ENCODE data around the gene SEC14L1. TPM values are rescaled to one million over a fixed set of nuclear protein-coding genes. Genes with fewer than 3 reads are reported as not detected.

SEC14L1 gene
- total RNA-seq, 2 experiments from 2014 or later, result 97.3 to 98.5 TPM

GRCh38 chr17:77208217-77208808 lies 67.5 kb downstream of the SEC14L1 start:
- CTCF ChIA-PET, result no interaction called here
- Histone ChIP-seq H3K4me1 (ENCODE audit: insufficient read depth, low read length) (no peaks in the 10 kb centered on the region), H3K36me3 (ENCODE audit: insufficient read depth, low read length) (peaks cover 89% of the 10 kb centered on the region), H3K9me3 (ENCODE audit: control insufficient read depth in 1 of 2, insufficient read depth in 1 of 2, low read length in 2 of 2) (no peaks in the 10 kb centered on the region), H3K27me3 (ENCODE audit: control insufficient read depth in 1 of 2, insufficient read depth in 2 of 2, low read length in 2 of 2) (no peaks in the 10 kb centered on the region), H3K4me3 (ENCODE audit: low read length) (no peak overlapping the region), H3K27ac (ENCODE audit: low read depth in 1 of 2, low read length in 2 of 2) (no peak overlapping the region)
- POLR2A ChIA-PET, result no interaction called here
- no peak overlapping the region for H3K27ac Mint-ChIP-seq
- ATAC-seq (ENCODE audit: poor library complexity) (no peak), DNase-seq (no peak)
- H3K27me3 Mint-ChIP-seq, result no peaks in the 10 kb centered on the region
- H3K9me3 Mint-ChIP-seq, result no peaks in the 10 kb centered on the region
- intact Hi-C loops (cut with DNase I, micrococcal nuclease), result no loop called here
- no peak overlapping the region for H3K4me3 Mint-ChIP-seq
- no peaks in the 10 kb centered on the region for H3K4me1 Mint-ChIP-seq (ENCODE audit: low read depth)
- peaks cover 97% of the 10 kb centered on the region for H3K36me3 Mint-ChIP-seq (ENCODE audit: low read depth)
- TF ChIP-seq CTCF (IDR thresholded peaks at IDR 0.05), result no peak

GRCh38 chr17:77208856-77209255 lies 68.1 kb downstream of the SEC14L1 start:
- no peak overlapping the region for H3K4me3 ChIP-seq (ENCODE audit: low read length)
- ATAC-seq (ENCODE audit: poor library complexity) (no peak), DNase-seq (no peak)
- H3K4me3 Mint-ChIP-seq, result no peak overlapping the region
- H3K27me3 ChIP-seq (ENCODE audit: control insufficient read depth in 1 of 2, insufficient read depth in 2 of 2, low read length in 2 of 2), result no peaks in the 10 kb centered on the region
- CTCF ChIA-PET, result no interaction called here
- H3K27ac Mint-ChIP-seq, result no peak overlapping the region
- no peaks in the 10 kb centered on the region for H3K4me1 Mint-ChIP-seq (ENCODE audit: low read depth)
- H3K4me1 ChIP-seq (ENCODE audit: insufficient read depth, low read length), result no peaks in the 10 kb centered on the region
- TF ChIP-seq CTCF (IDR thresholded peaks at IDR 0.05), result no peak
- H3K36me3 ChIP-seq (ENCODE audit: insufficient read depth, low read length), result peaks cover 89% of the 10 kb centered on the region
- H3K27ac ChIP-seq (ENCODE audit: low read depth in 1 of 2, low read length in 2 of 2), result no peak overlapping the region
- no peaks in the 10 kb centered on the region for H3K9me3 ChIP-seq (ENCODE audit: control insufficient read depth in 1 of 2, insufficient read depth in 1 of 2, low read length in 2 of 2)
- no peaks in the 10 kb centered on the region for H3K9me3 Mint-ChIP-seq
- POLR2A ChIA-PET, result no interaction called here
- intact Hi-C loops (cut with DNase I, micrococcal nuclease), result no loop called here
- peaks cover 94% of the 10 kb centered on the region for H3K36me3 Mint-ChIP-seq (ENCODE audit: low read depth)
- no peaks in the 10 kb centered on the region for H3K27me3 Mint-ChIP-seq

GRCh38 chr17:77209330-77209748 lies 68.6 kb downstream of the SEC14L1 start:
- DNase-seq (no peak), ATAC-seq (ENCODE audit: poor library complexity) (no peak)
- Histone ChIP-seq H3K27ac (ENCODE audit: low read depth in 1 of 2, low read length in 2 of 2) (no peak overlapping the region), H3K36me3 (ENCODE audit: insufficient read depth, low read length) (peaks cover 92% of the 10 kb centered on the region), H3K4me3 (ENCODE audit: low read length) (no peak overlapping the region), H3K4me1 (ENCODE audit: insufficient read depth, low read length) (no peaks in the 10 kb centered on the region), H3K9me3 (ENCODE audit: control insufficient read depth in 1 of 2, insufficient read depth in 1 of 2, low read length in 2 of 2) (no peaks in the 10 kb centered on the region), H3K27me3 (ENCODE audit: control insufficient read depth in 1 of 2, insufficient read depth in 2 of 2, low read length in 2 of 2) (no peaks in the 10 kb centered on the region)
- ChIA-PET CTCF (no interaction called here), POLR2A (no interaction called here)
- Mint-ChIP-seq H3K27ac (no peak overlapping the region), H3K4me1 (ENCODE audit: low read depth) (no peaks in the 10 kb centered on the region), H3K4me3 (no peak overlapping the region), H3K27me3 (no peaks in the 10 kb centered on the region), H3K9me3 (no peaks in the 10 kb centered on the region), H3K36me3 (ENCODE audit: low read depth) (peaks cover 96% of the 10 kb centered on the region)
- TF ChIP-seq CTCF (IDR thresholded peaks at IDR 0.05), result no peak
- intact Hi-C loops (cut with DNase I, micrococcal nuclease), result no loop called here
